ENCODE results near the gene ZBTB8B.
"Not testable (repeated sequence)": the region's sequence is repeated elsewhere in the genome, so short reads cannot be mapped to it uniquely, and the experiment has no call there.

ZBTB8B gene

DNA sequence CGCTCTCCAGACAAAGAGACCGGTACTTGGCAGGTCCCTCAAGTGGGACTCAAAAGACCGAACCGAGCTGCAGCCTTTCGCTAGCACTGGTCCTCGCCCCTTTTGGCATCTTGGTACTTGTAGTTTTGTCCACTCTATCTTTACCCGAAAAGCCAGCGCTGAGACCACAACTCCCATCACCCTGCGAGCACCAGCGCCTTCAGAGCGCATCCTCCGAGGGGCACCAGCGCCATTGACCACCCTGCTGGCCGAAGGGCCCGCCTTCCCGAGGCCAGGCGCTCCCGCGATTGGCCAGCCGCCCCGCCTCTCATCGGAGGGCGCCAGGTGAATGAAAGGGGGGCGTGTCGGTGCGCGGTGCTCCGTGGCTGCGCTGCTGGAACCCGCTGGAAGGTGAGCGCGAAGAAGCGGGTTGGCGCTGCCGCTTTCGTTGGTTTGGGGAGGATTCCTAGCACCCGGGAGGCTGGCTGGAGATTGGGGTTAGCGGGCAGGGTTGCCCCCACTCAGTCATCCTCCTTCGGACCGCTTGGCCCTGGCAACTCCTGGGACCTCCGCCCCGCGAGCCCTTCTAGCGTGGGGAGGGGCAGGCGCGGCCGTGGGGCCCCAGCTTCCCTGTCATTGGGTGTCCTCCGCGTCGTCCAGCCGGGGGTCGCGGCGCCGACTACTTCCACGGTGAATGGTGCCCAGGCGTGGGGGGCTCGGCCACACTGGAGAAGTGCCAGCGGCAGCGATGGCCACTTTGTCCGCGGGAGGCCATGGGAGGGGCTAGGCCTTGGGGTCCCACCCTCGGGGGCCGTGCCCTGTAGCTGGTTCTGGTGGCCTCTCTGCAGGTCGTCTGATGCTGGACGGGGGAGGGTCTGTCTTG, at the start of gene ZBTB8B:
TSS of gene ZBTB8B (plus strand) at position 357 of the 862 bp plus-strand sequence. CDS start 5,553 bp downstream, outside the sequence.
- DNase-seq: no peak

- DNase-seq: no peak
Measured at GRCh38 chr1:32421775-32422174, 43.1 kb upstream of the ZBTB8B start.

GRCh38 chr1:32426489-32427255, 38.2 kb upstream of the ZBTB8B start:
- no peak for DNase-seq

DNA sequence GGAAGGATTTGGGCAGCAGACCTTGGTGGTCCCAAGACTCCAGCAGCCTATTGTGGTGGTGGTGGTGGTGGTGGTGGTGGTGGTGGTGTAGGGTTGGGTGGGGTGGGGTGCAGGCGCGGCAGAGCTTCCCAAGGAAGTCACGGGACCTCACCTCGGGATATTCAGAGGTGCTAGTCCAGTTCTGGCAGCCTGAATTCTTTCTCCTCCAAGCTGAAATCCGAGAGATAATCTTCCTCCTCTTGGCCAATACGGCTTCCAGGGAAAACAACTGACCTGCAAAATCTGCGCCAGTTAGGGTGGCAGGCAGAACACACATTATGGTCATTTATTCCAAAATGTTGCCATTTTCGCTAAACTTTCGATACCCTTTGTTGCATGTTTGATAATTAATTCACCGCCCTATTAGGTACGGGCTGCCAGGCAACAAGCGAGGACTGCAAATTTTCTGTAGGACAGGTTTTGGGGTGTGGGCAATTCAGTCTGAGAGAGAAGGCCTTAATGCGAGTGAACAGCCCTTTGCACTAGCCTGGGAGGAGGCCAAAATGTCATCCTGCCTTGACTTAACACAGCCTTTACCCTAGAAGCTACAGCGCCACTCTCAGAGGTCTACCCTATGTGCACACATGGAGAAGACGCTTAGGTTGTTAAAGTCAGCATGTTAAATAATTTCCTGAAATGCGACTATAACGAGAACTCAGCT, 37.5 kb upstream of the ZBTB8B start:
- DNase-seq: no peak

DNA sequence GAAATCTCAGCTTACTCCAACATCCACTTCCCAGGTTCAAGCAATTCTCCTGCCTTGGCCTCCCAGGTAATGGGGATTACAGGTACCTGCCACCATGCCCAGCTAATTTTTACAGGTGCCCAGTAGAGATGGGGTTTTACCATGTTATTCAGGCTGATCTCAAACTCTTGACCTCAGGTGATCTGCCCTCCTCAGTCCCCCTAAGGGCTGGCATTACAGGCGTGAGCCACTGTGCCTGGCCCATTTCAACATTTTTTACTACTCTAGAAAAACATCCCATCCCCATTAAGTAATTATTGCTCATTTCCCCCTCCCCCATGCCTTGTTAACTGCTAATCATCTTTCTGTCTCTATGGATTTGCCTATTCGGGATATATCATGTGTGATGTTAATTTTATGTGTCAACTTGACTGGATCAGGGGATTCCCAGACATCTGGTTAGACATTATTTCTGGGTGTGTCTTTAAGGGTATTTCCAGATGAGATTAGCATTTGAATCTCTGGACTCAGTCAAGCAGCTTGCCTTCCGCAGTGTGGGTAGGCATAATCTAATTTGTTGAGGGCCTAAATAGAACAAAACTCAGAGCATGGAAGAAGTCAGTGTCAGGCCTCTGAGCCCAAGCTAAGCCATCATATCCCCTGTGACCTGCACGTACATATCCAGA, 33.0 kb upstream of the ZBTB8B start:
- DNase-seq: no peak

DNA sequence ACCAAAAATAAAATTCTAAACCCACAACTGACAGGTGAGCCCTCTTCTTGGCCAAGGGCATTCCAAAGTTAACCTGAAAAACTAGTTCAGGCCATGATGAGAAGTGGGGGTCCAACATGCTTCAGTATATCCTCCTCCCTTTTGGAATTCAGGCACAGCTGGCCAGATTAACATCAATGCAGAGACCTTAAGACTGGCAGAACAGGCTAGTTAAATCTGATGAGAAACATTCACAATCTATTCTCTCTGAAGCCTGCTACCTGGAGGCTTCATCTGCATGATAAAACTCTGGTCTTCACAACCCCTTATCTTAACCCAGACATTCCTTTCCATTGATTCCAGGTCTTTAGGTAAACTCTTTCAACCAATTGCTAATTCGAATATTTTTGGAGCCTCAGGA, 26.7 kb upstream of the ZBTB8B start:
- DNase-seq: no peak

- not testable (repeated sequence) for DNase-seq
Measured at GRCh38 chr1:32438777-32439176, 26.1 kb upstream of the ZBTB8B start.

GRCh38 chr1:32441467-32441866, 23.4 kb upstream of the ZBTB8B start:
- not testable (repeated sequence) for DNase-seq

DNA sequence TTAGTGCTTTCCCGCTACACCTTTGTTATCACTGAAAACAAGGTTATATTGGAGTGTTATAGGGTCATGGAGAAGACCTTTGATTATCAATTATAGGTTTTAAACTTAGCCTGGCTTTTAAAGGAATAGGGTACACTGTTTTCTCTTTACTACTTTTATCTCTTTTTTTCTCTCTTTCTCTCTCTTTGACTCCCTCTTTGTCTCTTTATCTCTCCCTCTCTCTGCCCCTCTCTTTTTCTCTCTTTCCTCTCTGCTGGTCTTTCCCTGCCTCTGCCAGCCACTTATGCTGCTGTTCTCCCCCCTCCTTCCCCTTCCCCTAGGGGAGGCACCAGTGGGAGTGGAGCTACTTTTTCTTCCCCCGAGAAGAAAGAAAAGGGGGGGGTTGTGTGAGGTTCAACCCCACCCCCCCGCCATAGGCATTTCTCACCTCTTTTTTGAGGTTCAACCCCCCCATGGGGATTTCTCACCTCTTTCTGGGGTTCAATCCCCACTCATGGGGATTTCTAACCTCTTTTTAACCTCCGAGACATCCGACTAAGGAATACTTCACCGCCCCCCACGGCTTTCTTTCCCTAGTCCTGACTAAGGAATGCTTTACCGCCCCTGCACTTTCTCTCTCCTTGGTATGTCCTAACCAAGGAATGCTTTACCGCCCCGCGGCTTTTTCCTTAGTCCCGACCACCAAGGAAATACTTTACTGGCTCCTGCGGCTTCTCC, 17.2 kb upstream of the ZBTB8B start:
- DNase-seq: no peak

DNA sequence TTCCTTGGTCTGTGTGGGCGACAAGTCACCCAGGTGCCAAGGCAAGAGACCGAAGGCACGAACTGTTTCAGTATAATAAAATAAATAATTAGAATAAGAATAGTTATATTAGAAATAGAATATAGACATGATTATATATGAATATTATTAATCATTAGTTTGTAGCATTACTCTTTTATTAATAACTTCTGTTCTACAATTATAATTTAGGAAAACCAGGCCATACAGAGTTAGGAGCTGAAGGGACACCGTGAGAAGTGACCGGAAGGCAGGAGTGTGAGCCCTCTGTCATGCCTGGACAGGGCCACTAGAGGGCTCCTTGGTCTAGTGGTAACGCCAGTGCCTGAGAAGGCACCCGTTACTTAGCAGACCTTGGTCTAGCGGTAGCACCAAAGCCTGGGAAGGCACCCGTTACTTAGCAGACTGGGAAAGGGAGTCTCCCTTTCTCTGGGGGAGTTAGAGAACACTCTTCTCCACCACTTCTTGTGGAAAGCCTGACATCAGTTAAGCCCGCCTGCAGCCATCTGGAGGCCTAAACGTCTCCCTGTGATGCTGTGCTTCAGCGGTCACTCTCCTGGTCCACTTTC, 16.6 kb upstream of the ZBTB8B start:
- not testable (repeated sequence) for DNase-seq

- no peak for DNase-seq
Measured at GRCh38 chr1:32448773-32449456, 16.0 kb upstream of the ZBTB8B start.

- not testable (repeated sequence) for DNase-seq
Measured at GRCh38 chr1:32449457-32449831, 15.4 kb upstream of the ZBTB8B start.

- DNase-seq: no peak
Measured at GRCh38 chr1:32454726-32455125, 10.1 kb upstream of the ZBTB8B start.

DNA sequence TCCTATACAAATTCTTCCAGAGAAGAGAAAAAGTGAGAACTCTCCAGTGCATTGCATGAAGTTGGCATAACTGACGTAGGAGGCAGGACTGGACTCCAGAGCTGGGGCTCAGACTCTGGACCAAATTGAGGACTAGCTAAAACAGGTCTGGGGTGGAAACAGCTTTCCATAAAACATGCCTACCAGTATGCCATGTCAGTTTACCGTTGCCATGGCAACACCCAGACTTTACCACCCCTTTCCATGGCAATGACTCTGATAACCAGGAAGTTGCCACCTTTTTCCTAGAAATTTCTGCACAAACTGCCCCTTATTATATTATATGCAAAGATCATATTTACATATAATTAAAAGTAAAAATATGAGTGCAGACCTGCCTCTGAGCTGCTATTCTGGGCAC, 8.9 kb upstream of the ZBTB8B start:
- DNase-seq: no peak

GRCh38 chr1:32458798-32459197, 6.1 kb upstream of the ZBTB8B start:
- DNase-seq: not testable (repeated sequence)

GRCh38 chr1:32462977-32463376, 1.9 kb upstream of the ZBTB8B start:
- DNase-seq: not testable (repeated sequence)

- no peak for DNase-seq
Measured at GRCh38 chr1:32464191-32464715, 619 bp upstream of the ZBTB8B start.

- peak; percentile 9 for DNase-seq
Measured at GRCh38 chr1:32465578-32465933, 684 bp downstream of the ZBTB8B start.

DNA sequence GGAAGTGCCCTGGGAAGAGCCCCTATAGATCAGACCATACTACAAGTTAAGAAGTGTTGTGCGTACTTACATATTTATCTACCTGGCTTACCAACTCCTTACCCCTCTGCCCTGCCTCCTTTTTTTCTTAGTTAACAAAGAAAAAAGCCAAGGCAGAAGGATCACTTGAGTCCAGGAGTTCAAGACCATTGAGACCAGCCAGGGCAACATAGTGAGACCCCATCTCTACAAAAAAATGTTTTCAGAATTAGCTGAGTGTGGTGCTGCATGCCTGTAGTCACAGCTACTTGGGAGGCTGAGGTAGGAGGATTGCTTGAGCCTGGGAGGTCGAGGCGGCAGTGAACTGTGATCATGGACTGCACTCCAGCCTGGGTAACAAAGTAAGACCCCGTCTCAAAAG, 1.9 kb downstream of the ZBTB8B start:
- DNase-seq: no peak

DNA sequence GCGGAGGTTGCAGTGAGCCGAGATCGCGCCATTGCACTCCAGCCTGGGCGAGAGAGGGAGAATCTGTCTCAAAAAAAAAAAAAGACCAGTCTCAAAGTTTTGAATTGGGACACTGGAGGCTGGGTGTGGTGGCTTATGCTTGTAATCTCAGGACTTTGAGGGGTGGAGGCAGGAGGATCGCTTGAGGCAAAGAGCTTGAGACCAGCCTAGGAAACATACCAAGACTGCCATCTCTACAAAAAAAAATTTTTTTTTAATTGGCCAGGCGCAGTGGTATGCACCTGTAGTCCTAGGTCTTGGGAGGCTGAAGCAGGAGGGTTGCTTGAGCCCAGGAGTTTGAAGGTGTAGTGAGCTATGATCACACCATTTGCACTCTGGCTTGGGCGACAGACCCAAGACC, 3.9 kb downstream of the ZBTB8B start:
- no peak for DNase-seq

DNA sequence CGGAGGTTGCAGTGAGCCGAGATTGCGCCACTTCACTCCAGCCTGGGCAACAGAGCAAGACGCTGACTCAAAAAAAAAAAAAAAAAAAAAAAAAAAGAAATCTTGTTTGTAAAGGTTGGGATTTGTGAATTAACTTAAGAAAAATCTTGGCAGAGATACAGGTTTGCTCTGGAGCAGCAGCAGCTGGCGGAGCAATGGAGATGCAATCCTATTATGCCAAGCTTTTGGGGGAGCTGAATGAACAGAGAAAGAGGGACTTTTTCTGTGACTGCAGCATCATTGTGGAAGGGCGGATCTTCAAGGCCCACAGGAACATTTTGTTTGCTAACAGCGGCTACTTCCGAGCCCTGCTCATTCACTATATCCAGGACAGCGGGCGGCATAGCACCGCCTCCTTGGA, 5.6 kb downstream of the ZBTB8B start:
- no peak for DNase-seq

Data from SIG-M5 (cell line).